NCI-H510A (cell line): ENCODE data around the gene TMC5.
"Not testable (repeated sequence)": the region's sequence is repeated elsewhere in the genome, so short reads cannot be mapped to it uniquely, and the experiment has no call there.

Source experiments
- DNase-seq: peaks from one replicate; lab custom pipeline; 2025; lab: John Stamatoyannopoulos, UW

Gene TMC5

GRCh38 chr16:19417640-19418039 is at the start of gene TMC5:
TMC5 (plus strand) TSS chr16:19417883; CDS start chr16:19440039, 22,156 bp downstream.
- peak; percentile 51 for DNase-seq

GRCh38 chr16:19372541-19372940 is 45.1 kb upstream of the TMC5 start:
- not testable (repeated sequence) for DNase-seq

DNA sequence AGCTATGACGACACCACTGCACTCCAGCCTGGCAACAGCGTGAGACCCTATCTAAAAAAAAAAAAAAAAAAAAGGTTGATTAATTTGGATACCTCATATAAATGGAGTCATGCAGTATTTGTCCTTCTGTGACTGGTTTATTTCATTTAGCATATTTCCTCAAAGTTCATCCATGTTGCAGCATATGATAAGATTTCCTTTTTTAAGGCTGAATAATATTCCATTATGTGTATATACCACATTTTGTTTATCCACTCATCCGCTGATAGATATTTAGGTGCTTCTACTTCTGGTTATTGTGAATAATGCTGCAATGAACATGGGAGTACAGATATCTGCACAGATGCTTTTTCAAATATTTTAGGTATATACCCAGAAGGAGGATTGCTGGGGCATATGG is 43.3 kb upstream of the TMC5 start:
- DNase-seq = no peak

GRCh38 chr16:19375561-19376158 is 42.0 kb upstream of the TMC5 start:
- peak; percentile 70 for DNase-seq

DNA sequence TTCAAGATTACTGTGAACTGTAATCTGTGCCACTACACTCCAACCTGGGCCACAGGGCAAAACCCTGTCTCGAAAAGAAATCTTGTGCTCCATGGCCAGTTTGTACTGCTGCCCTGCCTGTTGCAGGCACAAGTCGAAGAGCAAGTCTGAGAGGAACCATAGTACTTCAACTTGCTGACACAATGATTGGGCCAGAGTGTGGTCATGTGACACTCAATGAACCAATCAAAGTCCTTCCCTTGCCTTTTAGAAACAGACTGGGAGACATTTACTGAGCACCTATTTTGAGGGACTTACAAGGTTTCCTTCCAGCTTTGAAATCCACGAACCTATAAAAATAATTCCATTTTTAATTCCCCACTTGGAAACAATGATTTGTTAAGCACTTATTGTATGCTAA is 39.8 kb upstream of the TMC5 start:
- DNase-seq = no peak

DNA sequence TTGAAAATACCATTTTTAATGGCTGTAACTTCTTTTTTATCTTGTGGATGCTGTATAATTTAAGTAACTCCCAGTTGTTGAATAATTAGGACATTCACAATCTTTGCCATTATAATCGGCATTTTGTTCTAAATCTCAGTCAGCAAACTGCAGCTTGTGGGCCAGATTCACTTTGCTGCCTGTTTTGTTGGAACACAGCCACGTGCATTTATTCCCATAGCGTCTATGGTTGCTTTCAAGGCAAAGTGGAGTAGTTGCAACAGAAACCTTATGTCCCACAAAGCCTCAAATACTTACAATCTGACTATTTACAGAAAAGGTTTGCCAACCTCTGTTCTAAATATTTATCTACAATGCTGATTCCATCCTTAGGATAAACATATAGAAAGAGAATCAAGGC is 39.2 kb upstream of the TMC5 start:
- no peak for DNase-seq

GRCh38 chr16:19379838-19380237 is 37.8 kb upstream of the TMC5 start:
- no peak for DNase-seq

- no peak for DNase-seq
Measured at GRCh38 chr16:19380328-19380727, 37.4 kb upstream of the TMC5 start.

DNA sequence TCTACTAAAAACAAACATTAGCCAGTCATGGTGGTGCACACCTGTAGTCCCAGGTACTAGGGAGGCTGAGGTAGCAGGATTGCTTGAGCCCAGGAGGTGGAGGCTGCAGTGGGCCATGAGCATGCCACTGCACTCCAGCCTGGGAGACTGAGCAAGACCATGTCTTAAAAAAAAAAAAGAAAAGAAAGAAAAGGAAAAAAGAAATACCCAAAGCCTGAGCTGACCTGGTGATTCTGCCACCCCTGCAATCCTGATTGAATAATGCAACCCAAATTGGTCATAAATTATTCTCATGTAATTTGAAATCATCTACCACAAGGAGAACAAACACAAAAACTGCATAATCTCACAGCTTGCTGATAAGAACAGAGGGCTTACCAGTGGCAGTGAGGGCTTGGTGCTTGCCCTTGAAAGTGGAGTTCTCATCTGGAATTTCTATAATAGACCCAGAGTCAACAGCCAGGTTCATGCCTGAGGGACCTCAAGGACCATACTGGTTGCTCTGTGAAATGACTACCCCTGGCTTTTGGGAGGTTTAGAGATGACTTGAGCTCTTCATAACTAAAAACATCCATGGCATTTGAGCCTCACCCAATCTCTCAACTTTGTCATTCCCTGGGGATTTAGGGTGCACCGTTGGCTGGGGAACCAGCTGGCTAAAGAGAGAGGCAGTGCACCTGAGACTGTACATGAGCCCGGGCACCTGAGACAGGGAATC is 35.4 kb upstream of the TMC5 start:
- DNase-seq = peak; percentile 77

- peak; percentile 99 for DNase-seq
Measured at GRCh38 chr16:19382887-19383816, 34.5 kb upstream of the TMC5 start.

GRCh38 chr16:19384656-19385055 is 33.0 kb upstream of the TMC5 start:
- peak; percentile 98 for DNase-seq

- DNase-seq = no peak
Measured at GRCh38 chr16:19386525-19386924, 31.2 kb upstream of the TMC5 start.

DNA sequence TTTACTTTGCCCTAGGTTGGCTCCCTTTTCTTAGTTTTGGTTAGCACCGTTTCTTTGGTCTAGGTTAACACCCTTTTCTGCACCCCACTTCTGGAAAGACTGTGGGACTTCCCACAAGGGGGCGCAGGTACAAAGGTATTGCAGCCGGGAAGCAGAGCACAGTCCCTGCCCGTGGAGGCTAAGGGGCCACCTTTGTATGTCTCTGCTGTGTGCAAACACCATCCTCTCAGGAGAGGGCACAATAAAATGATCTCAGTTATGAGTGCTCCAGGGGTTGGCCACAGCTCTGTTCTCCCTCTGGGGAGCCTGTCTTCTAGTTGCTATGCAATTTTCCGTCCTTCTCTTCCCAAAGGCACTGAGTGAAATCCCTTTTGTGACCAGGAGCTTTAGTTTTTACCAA is 28.4 kb upstream of the TMC5 start:
- DNase-seq = peak; percentile 99

GRCh38 chr16:19391185-19391776 is 26.4 kb upstream of the TMC5 start:
- DNase-seq = not testable (repeated sequence)

- DNase-seq = no peak
Measured at GRCh38 chr16:19392352-19392751, 25.3 kb upstream of the TMC5 start.

- DNase-seq = no peak
Measured at GRCh38 chr16:19393226-19394111, 24.2 kb upstream of the TMC5 start.

DNA sequence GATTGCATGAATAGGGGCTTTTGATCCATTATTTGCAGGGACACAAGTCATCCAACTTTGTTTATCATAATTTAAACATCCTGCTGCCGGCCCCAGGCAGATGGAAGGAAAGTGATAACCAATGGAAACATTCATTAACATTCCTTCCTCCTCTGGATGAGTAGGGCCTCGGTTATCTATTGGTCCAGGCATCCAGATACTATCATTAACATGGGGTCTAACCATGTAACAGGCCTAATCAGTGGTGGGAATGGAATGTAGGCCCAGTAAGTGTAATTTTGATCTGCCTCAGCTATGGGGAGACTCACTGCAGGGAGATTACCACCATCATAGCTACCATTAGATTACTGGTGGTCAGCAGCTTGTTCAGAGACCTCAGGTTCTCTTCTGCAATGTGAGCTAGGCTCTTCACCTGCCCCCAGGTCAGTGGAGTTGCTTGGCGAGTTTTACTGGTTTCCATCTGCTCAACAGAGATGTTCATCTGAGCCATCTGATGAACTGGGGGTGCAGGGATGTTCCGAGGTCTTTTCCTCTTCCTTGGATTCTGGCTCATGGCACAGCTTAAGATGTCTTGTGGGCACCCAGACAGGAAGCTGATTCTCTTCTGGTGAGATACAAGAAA is 21.9 kb upstream of the TMC5 start:
- DNase-seq = peak; percentile 94

DNA sequence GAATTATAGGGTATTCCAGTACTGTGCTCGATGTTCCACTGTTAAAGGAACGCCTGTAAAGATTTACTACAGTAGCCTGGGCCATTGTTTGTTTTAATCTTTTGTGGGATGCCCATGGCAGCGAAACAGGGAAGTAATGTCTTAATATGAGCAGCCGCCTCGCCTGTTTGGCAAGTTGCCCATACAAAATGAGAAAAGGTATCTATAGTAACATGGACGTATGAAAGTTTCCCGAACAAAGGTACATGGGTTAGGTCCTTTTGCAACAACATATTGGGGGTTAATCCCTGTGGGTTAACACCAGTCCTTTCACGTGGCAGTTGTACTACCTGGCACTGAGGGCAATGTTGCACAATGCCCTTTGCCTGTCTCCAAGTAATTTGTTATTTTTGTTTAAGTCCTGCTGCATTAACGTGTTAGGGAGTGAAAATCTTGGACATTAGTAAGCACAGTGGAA is 21.1 kb upstream of the TMC5 start:
- peak; percentile 95 for DNase-seq

- DNase-seq = not testable (repeated sequence)
Measured at GRCh38 chr16:19397373-19397772, 20.3 kb upstream of the TMC5 start.

DNA sequence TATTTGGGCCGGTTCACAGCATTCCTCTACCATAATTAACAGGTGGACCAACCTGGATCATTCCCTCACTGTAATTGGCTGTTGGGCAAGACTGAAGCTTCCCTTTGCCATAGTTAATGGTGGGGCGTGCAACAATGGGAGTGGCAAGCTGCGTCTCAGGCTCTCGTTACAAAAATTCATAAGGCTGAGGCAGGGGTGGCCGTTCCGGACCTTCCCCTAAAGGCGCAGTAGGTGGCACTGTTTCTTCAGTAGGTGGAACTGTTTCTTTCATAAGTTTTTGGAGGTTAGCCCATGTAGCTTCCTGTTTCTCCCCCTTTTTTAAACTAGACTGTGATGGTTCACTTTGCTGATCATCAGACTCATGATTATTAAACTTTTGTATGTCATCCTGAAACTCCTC is 17.0 kb upstream of the TMC5 start:
- no peak for DNase-seq
